NOMO-1 (cell line): ENCODE results near the gene CALML4.
"Not testable (repeated sequence)": the region's sequence is repeated elsewhere in the genome, so short reads cannot be mapped to it uniquely, and the experiment has no call there.

Source experiments
- DNase-seq, 2 experiments: peaks; one replicate each; lab custom pipeline; 2025; ENCODE audit not compliant: unreplicated experiment in 2 of 2; lab: John Stamatoyannopoulos, UW

The CALML4 gene

DNA sequence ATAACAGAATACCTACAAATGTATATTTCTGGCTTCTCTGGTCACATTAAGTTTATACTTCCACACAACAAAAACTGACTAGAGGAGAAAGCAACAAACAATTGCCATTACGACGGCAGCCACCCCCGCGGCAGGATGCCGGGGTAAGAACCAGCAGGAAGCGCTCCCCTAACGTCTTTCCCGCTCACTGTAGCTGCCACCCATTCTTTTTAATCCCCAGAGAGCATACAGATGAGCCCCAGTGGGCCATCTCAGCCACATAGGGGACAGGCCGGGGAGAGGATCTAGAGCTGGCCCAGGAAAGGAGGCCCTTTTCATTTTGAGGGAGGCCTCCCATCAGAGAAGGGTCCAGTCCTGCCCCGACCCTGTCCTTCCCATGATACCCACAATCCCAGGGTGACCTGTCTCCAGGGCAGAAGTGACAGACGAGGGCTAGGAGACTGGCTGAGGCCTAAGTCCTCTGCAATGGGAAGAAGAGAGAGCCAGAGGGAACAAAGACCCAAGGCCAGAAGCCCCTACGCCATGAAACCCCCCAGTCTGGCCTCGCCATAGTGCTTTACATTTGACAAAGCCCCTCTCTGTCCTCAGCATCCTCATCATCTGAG lies 3.6 kb upstream of the CALML4 start:
- DNase-seq = no peak

GRCh38 chr15:68208136-68208535 lies 3.0 kb upstream of the CALML4 start:
- DNase-seq = no peak

DNA sequence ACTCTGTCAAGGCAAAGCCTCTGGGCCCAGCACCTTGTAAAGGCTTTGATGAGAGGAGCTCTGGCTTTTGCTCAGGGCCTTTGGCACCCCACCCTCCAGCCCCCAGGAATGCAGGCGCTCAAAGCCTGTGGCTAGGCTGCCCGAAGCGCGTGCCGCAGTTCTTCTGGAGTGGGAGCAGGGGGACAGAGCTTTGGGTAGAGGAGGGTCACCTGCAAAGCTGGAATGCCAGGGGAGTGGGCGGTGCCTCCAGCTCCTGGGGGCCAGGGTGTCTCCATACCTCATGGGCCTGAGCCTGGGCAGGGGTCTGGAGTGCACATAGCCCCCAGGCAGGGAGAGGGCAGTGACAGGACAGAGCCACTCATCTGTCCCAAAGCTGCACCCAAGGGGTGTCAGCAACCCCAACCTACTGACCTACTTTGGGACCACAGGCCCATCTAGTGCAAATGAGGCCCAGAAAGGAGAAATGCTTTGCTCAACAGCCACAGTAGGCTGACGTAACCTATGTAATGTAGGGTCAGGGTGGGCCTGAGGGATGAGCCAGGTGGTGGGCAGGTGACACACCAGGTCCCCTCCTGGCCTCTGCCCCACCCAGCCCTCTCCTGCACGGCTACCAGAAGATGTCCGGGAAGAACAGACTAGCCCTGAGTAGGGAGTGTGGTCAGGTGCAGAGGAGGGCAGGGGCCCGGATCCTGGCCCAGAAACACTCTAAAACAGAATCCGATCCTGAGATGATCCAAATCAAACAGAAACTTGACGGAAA lies 2.2 kb upstream of the CALML4 start:
- no peak for DNase-seq

DNA sequence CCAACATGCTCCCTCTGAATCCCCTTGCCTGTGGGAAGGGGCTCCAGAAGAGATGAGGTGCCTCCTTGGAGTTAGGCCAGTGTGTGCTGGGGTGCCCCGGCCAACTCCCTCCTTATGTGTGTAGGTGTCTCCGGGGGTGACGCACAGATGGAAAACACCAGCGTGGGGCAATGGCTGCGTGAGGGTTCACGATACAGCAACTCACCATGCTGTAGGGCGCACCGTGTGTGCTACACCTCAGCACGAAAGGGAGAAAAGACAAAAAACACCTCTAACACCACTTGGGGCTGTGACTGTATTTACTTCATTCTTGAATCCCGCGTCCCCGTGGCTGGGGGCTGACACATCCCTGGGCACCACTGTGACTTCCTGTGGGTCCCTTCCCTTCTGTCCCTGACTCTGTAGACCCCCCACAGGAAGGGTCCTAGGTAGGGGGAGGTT lies 1.6 kb upstream of the CALML4 start:
- DNase-seq = no peak

DNA sequence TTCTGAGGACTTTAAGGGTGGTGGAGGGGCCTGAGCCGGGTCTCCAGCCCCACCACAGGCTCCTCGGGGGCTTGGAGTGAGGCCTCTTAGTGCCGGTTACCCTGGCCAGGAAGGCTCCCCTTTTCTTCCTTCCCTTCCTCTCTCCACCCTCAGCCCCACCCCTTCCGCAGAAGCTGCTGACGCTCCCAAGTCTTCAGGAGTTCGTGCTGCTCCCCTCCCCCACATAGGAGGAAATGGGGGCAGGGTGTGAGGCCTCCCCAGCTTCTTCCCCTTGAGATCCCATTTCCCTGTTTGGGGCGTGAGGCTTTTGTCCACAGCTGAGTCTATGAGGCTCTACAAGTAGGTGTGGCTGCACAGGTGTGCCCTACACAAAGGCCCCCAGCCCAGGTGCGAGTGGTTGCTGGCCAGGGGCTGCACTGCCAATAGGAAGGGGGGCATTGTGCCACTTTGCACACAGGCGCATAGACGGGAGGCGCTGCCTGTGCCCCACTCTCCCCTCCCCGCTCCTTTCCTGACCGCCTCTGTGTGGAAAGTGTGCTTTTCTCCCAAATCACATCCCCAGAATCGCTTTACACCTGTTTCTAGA lies 915 bp upstream of the CALML4 start:
- peak; percentile 63 to 88 for DNase-seq

GRCh38 chr15:68205558-68205944 lies 419 bp upstream of the CALML4 start:
- no peak for DNase-seq

GRCh38 chr15:68204361-68204760 lies 771 bp downstream of the CALML4 start:
- no peak for DNase-seq

- DNase-seq = no peak
Measured at GRCh38 chr15:68203956-68204355, 1.2 kb downstream of the CALML4 start.

- DNase-seq = no peak
Measured at GRCh38 chr15:68203486-68203885, 1.6 kb downstream of the CALML4 start.

GRCh38 chr15:68202994-68203393 lies 2.1 kb downstream of the CALML4 start:
- not testable (repeated sequence) for DNase-seq

DNA sequence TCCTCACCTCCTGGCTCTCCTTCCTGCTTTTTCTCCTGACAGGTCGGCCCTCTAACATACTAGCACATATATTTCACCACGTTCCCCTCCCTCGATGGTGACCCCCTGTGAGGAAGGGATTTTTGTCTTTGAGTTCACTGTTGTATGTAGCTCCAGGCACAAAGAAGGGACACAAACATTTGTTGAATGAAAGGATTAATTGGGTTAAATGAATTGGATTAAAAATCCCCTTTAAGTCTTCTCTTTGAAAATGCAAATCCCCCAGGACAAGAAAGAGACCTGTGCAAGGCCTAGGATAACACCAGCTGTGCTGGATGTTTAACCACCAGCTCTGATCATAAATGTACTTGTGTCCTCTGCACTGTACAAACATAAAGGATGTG lies 3.3 kb downstream of the CALML4 start:
- no peak for DNase-seq

DNA sequence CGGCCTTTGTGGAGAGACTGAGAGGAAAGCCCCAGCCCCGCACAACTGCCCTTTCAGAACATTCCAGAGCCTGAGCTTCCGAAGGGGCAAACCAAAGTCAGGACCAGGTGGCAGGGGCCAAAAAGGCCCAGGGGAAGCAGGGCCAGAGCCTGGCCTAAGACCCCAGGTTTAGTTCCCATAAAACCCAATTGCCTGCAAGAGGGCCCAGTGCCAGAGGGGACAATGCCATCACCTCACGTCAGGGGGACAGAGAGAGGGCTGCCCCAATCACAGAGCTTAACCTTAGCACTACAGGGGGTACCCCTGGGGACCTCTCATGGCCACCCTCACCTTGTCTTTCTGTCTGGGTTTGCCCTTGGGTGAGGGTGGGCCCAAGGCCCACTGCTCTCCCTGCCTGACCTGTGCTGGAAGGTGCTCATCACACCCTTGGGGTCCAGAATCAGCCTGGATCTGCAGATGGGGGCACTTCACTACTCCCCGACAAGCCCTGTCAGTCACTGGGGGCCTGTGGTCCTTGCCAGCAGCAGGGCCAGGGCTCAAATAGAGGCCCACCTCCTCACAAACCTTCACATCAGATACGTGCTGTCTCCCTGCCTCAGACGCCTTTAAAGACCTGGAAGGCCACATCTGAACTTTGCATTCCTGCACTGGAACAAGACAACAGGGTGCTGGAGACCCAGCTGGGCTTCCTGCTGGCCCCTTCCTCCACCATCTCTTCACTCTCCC lies 3.8 kb downstream of the CALML4 start:
- no peak for DNase-seq

- DNase-seq = no peak
Measured at GRCh38 chr15:68200016-68200861, 4.9 kb downstream of the CALML4 start.

- DNase-seq = no peak
Measured at GRCh38 chr15:68199340-68199739, 5.8 kb downstream of the CALML4 start.

GRCh38 chr15:68197661-68198437 lies 7.3 kb downstream of the CALML4 start:
- no peak for DNase-seq

DNA sequence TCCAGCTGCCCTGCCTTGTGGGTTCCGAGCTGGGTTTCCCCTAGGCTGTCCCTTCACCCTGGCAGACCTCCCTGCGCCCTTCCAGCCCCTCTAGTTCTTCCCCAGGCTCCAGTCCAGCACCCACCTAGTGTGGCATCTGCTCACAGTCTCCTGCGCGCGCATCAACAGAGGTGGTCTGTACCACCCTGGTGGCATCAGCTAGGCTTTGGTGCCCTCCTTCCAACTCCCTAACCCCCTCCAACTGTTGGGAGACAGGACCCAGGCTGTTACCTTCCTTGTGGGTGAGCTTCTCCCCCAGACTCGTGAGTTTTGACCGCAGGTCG lies 8.0 kb downstream of the CALML4 start:
- no peak for DNase-seq

DNA sequence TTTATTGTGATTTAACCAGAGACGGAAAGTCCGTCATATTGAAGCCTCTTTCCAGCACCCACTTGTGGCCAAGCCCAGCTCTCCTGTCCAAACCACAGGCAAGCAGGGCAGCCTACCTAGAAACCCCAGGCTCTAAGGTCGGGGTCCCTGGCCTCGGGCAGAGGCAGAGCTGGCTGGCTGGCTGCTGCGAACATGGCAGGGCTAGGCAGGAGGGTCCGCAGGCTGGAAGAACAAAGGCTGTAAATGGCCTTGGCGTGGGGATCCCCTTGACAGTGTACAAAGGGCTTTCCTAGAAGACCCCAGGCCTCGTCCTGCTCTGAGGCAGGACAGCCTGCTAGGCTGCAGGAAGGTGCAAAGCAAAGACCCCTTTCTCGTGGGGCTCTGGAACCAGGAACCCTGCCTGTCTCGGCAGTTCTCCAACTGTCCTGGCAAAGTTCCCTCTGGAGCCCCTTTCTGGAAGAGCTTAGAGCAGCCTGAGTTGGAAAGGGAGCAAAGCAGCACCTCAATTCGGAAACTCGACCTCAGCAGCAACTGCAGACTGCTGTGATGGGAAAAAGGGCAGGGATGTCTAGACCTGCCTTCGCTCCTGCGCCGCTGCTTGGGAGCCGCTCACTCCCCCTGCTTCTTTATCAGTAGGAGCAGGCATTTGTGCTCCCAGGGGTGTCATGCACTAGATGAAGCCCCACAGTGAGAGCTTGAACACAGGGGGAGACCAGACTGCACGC lies 8.5 kb downstream of the CALML4 start:
- no peak for DNase-seq

DNA sequence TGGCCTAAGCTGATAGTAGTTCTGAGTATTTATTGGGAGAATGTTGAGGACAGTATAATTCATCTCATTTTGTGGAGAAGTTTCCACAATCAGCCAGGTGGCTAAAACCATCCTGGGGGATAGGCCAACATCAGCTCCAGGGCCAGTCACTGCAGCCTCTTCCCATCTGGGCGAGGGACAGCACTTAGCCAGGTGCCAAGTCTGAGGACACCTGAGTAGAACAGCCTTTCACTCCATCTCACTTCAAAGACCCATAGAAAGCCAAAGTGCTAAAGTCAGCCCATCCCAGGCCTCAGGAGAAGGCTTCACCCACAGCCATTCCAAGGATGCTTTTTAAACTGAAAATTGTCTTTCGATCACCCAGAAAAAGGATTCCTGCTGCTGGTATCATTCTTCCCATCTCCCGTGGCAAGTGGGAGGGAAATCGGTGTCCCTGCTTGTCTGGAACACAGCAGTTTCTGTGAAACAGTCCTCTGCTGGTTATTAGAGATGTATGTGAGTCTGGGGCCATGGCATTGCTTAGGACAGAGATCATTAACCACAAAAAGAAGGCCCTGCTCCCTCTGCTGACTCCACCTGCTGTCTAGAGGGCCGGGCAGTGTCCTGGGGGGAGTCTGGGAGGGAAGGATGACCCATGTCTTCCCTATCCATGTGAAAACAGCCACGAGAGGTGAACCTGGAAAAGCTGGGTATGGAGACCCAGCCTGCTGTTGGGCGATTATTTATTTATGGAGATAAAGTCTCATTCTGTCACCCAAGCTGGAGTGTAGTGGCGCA lies 9.6 kb downstream of the CALML4 start:
- no peak for DNase-seq
